ENCODE data around the gene HHIPL1.

Gene HHIPL1

GRCh38 chr14:99699861-99700260 lies 54.9 kb downstream of the HHIPL1 start:
- TF ChIP-seq EZH2phosphoT487 (IDR thresholded peaks at IDR 0.05; ENCODE audit: borderline replicate concordance, low read length), result no peak
- no peak for TF ChIP-seq CTCF (IDR thresholded peaks at IDR 0.05; ENCODE audit: low read depth, low read length, poor library complexity, severe bottlenecking)
- no peak overlapping the region for H3K4me2 ChIP-seq (ENCODE audit: low read length)

GRCh38 chr14:99700379-99700778 lies 55.5 kb downstream of the HHIPL1 start:
- TF ChIP-seq EZH2phosphoT487 (IDR thresholded peaks at IDR 0.05; ENCODE audit: borderline replicate concordance, low read length) (no peak), CTCF (IDR thresholded peaks at IDR 0.05; ENCODE audit: low read depth, low read length, poor library complexity, severe bottlenecking) (no peak)
- Histone ChIP-seq H3K9me2 (replicated peaks; ENCODE audit: control insufficient read depth, low read length) (no peaks in the 10 kb centered on the region), H3K4me2 (ENCODE audit: low read length) (no peak overlapping the region), H3F3A (ENCODE audit: control insufficient read depth, insufficient read depth) (no peaks in the 10 kb centered on the region), H3K36me3 (ENCODE audit: control insufficient read depth, low read length) (no peaks in the 10 kb centered on the region), H3K27ac (ENCODE audit: low read depth, low read length) (no peak overlapping the region), H3K79me2 (ENCODE audit: control insufficient read depth, low read length) (no peaks in the 10 kb centered on the region), H3K27me3 (ENCODE audit: control insufficient read depth, low read length) (no peaks in the 10 kb centered on the region), H3K4me3 (ENCODE audit: low read length) (no peak overlapping the region), H4K20me1 (ENCODE audit: control insufficient read depth, insufficient read depth, low read depth, low read length) (no peaks in the 10 kb centered on the region), H3K9me3 (ENCODE audit: control insufficient read depth, insufficient read depth, low read length) (peaks cover 12% of the 10 kb centered on the region), H3K4me1 (ENCODE audit: control insufficient read depth, low read length) (no peaks in the 10 kb centered on the region)

More at GRCh38 chr14:99699861-99700260, 54.9 kb downstream of the HHIPL1 start:
- Histone ChIP-seq H4K20me1 (ENCODE audit: control insufficient read depth, insufficient read depth, low read depth, low read length) (no peaks in the 10 kb centered on the region), H3K27ac (ENCODE audit: low read depth, low read length) (no peak overlapping the region), H3K36me3 (ENCODE audit: control insufficient read depth, low read length) (no peaks in the 10 kb centered on the region), H3K4me3 (ENCODE audit: low read length) (no peak overlapping the region), H3K4me1 (ENCODE audit: control insufficient read depth, low read length) (no peaks in the 10 kb centered on the region), H3K27me3 (ENCODE audit: control insufficient read depth, low read length) (no peaks in the 10 kb centered on the region), H3K79me2 (ENCODE audit: control insufficient read depth, low read length) (no peaks in the 10 kb centered on the region), H3K9me2 (replicated peaks; ENCODE audit: control insufficient read depth, low read length) (no peaks in the 10 kb centered on the region), H3K9me3 (ENCODE audit: control insufficient read depth, insufficient read depth, low read length) (peaks cover 12% of the 10 kb centered on the region), H3F3A (ENCODE audit: control insufficient read depth, insufficient read depth) (no peaks in the 10 kb centered on the region)

GRCh38 chr14:99701260-99701659 lies 56.3 kb downstream of the HHIPL1 start:
- H3K4me3 ChIP-seq (ENCODE audit: low read length), result no peak overlapping the region
- no peak overlapping the region for H3K27ac ChIP-seq (ENCODE audit: low read depth, low read length)
- H3K4me1 ChIP-seq (ENCODE audit: control insufficient read depth, low read length), result no peaks in the 10 kb centered on the region
- no peak for TF ChIP-seq EZH2phosphoT487 (IDR thresholded peaks at IDR 0.05; ENCODE audit: borderline replicate concordance, low read length)
- no peak for TF ChIP-seq CTCF (IDR thresholded peaks at IDR 0.05; ENCODE audit: low read depth, low read length, poor library complexity, severe bottlenecking)
- H3K27me3 ChIP-seq (ENCODE audit: control insufficient read depth, low read length), result no peaks in the 10 kb centered on the region
- H3K9me3 ChIP-seq (ENCODE audit: control insufficient read depth, insufficient read depth, low read length), result peaks cover 12% of the 10 kb centered on the region
- H4K20me1 ChIP-seq (ENCODE audit: control insufficient read depth, insufficient read depth, low read depth, low read length), result no peaks in the 10 kb centered on the region
- no peaks in the 10 kb centered on the region for H3F3A ChIP-seq (ENCODE audit: control insufficient read depth, insufficient read depth)
- H3K4me2 ChIP-seq (ENCODE audit: low read length), result no peak overlapping the region
- H3K36me3 ChIP-seq (ENCODE audit: control insufficient read depth, low read length), result no peaks in the 10 kb centered on the region
- no peaks in the 10 kb centered on the region for H3K9me2 ChIP-seq (replicated peaks; ENCODE audit: control insufficient read depth, low read length)
- no peaks in the 10 kb centered on the region for H3K79me2 ChIP-seq (ENCODE audit: control insufficient read depth, low read length)

Measured in DOHH2 (cell line).